Activated CD8-positive, alpha-beta memory T cell treated with anti-CD3 and anti-CD28 coated beads for 24 hours (primary cell): ENCODE measurements around the gene ZMYND8.
A peak's percentile ranks its signal among the peaks of the same experiment; 100 is the strongest.
"Not testable (repeated sequence)": the region's sequence is repeated elsewhere in the genome, so short reads cannot be mapped to it uniquely, and the experiment has no call there.

Experiments used
- DNase-seq: peaks from one replicate; pipeline ENCODE4 v3.0.0-alpha.2; 2020

The ZMYND8 gene

GRCh38 chr20:47220161-47220582, 136.3 kb downstream of the ZMYND8 start:
- DNase-seq: peak; percentile 83

- no peak for DNase-seq
Observed at GRCh38 chr20:47217482-47218446, 138.7 kb downstream of the ZMYND8 start.

GRCh38 chr20:47216819-47217410, 139.6 kb downstream of the ZMYND8 start:
- DNase-seq: no peak

- DNase-seq: no peak
Observed at GRCh38 chr20:47215653-47216397, 140.7 kb downstream of the ZMYND8 start.

GRCh38 chr20:47213966-47214365, 142.5 kb downstream of the ZMYND8 start:
- no peak for DNase-seq

GRCh38 chr20:47212606-47213207, 143.8 kb downstream of the ZMYND8 start:
- no peak for DNase-seq

- DNase-seq: no peak
Observed at GRCh38 chr20:47211036-47211435, 145.5 kb downstream of the ZMYND8 start.

- DNase-seq: no peak
Observed at GRCh38 chr20:47210470-47210869, 146.0 kb downstream of the ZMYND8 start.

GRCh38 chr20:47209982-47210381, 146.5 kb downstream of the ZMYND8 start:
- DNase-seq: no peak

- DNase-seq: no peak
Observed at GRCh38 chr20:47208534-47209174, 147.8 kb downstream of the ZMYND8 start.

GRCh38 chr20:47206962-47207641, 149.4 kb downstream of the ZMYND8 start:
- no peak for DNase-seq

- not testable (repeated sequence) for DNase-seq
Observed at GRCh38 chr20:47206552-47206951, 149.9 kb downstream of the ZMYND8 start.

- DNase-seq: peak; percentile 82
Observed at GRCh38 chr20:47205577-47206123, 150.8 kb downstream of the ZMYND8 start.

- not testable (repeated sequence) for DNase-seq
Observed at GRCh38 chr20:47204850-47205122, 151.7 kb downstream of the ZMYND8 start.

- no peak for DNase-seq
Observed at GRCh38 chr20:47204008-47204849, 152.3 kb downstream of the ZMYND8 start.

GRCh38 chr20:47202733-47203667, 153.5 kb downstream of the ZMYND8 start:
- no peak for DNase-seq

GRCh38 chr20:47201074-47201730, 155.3 kb downstream of the ZMYND8 start:
- no peak for DNase-seq

- DNase-seq: no peak
Observed at GRCh38 chr20:47198996-47199552, 157.4 kb downstream of the ZMYND8 start.

GRCh38 chr20:47198254-47198671, 158.2 kb downstream of the ZMYND8 start:
- no peak for DNase-seq
